A549 (cell line): ENCODE data around the gene MYOF. TPM values are rescaled to one million over a fixed set of nuclear protein-coding genes. Genes with fewer than 3 reads are reported as not detected.

Source experiments
- ATAC-seq, 2 experiments: fragments of 200-7000 bp in 1 of 2; fragments of >200 bp in 1 of 2; cut with Nextera tagmentation in 1 of 2; cut with Tn5 transposase in 1 of 2; 3 replicates each; pipeline versions ENCODE4 v1.8.0 to v1.9.1; 2018 to 2020; ENCODE audit warnings: mild to moderate bottlenecking in 1 of 2, moderate library complexity in 1 of 2
- CTCF ChIA-PET: fragments of 300-600 bp; sonication (Branson Sonifier 250); formaldehyde crosslinking; extraction: SDS; loops from one replicate; lab custom pipeline; 2021; ENCODE audit warnings: antibody characterized with exemption, inconsistent platforms; lab: Yijun Ruan, JAX
- POLR2A ChIA-PET: fragments of 350-600 bp; formaldehyde crosslinking; extraction: SDS; loops from one replicate; lab custom pipeline; 2021; ENCODE audit warnings: antibody characterized with exemption, inconsistent platforms; lab: Yijun Ruan, JAX
- DNase-seq, 2 experiments: peaks; one replicate each; pipeline versions ENCODE4 v3.0.0 to v3.0.0-alpha.2; 2011 to 2016; ENCODE audit warnings: low read depth in 1 of 2, low spot score in 1 of 2
- FAIRE-seq: peaks from 2 replicates; lab custom pipeline; 2011; peaks lifted over from hg19 to GRCh38; lab: Jason Lieb, UNC
- H3K27ac ChIP-seq, 2 experiments: fragments of >200 bp; sonication (Bioruptor Twin); formaldehyde crosslinking; 3 replicates each; pipeline ENCODE4 v1.5.1; 2016 to 2017
- H3K4me1 ChIP-seq: fragments of >200 bp; sonication (Bioruptor Twin); formaldehyde crosslinking; 3 replicates; pipeline ENCODE4 v1.6.1; 2016
- H3K4me2 ChIP-seq: fragments of >200 bp; sonication (Bioruptor Twin); formaldehyde crosslinking; 3 replicates; pipeline ENCODE4 v1.6.1; 2016
- H3K4me3 ChIP-seq: fragments of >200 bp; sonication (Bioruptor Twin); formaldehyde crosslinking; 3 replicates; pipeline ENCODE4 v1.5.1; 2016
- H3K9me3 ChIP-seq: fragments of >200 bp; sonication (Bioruptor Twin); formaldehyde crosslinking; 3 replicates; pipeline ENCODE4 v1.6.1; 2016
- BHLHE40 ChIP-seq: IDR thresholded peaks from 2 replicates; pipeline ENCODE4 v1.6.1; 2012; ENCODE audit warnings: low read depth, low read length, inconsistent platforms
- CEBPB ChIP-seq, 2 experiments: fragments of >200 bp in 1 of 2; sonication (Bioruptor Twin) in 1 of 2; formaldehyde crosslinking in 1 of 2; IDR thresholded peaks; 2 replicates each; pipeline ENCODE4 v1.6.1; 2012 to 2016
- CHD2 ChIP-seq: fragments of 150-350 bp; IDR thresholded peaks from 2 replicates; pipeline ENCODE4 v1.6.1; 2014; ENCODE audit warnings: low read length; ENCODE audit not compliant: partially characterized antibody
- EHF ChIP-seq: fragments of 250-450 bp; sonication (Bioruptor Pico); IDR thresholded peaks from 2 replicates; pipeline ENCODE4 v1.5.0; 2020; ENCODE audit warnings: mild to moderate bottlenecking
- ESRRA ChIP-seq: fragments of 150-350 bp; IDR thresholded peaks from 2 replicates; pipeline ENCODE4 v1.6.1; 2014; ENCODE audit warnings: mild to moderate bottlenecking, low read length, borderline replicate concordance
- FOSB ChIP-seq: fragments of 250-450 bp; sonication (Bioruptor Pico); IDR thresholded peaks from 2 replicates; pipeline ENCODE4 v1.5.0; 2020; ENCODE audit warnings: mild to moderate bottlenecking, moderate library complexity
- FOSL2 ChIP-seq, 2 experiments: fragments of 450-650 bp in 1 of 2; fragments of >200 bp in 1 of 2; sonication (Bioruptor Twin) in 1 of 2; formaldehyde crosslinking; IDR thresholded peaks; 2 replicates each; pipeline versions ENCODE4 v1.5.0 to v1.6.1; 2016 to 2020; ENCODE audit warnings: mild to moderate bottlenecking in 1 of 2, moderate library complexity in 1 of 2
- HEYL ChIP-seq: fragments of 250-450 bp; sonication (Bioruptor Pico); IDR thresholded peaks from 2 replicates; pipeline ENCODE4 v1.8.0; 2021; ENCODE audit warnings: mild to moderate bottlenecking, moderate library complexity
- HOXA7 ChIP-seq: fragments of 250-450 bp; sonication (Bioruptor Pico); IDR thresholded peaks from 2 replicates; pipeline ENCODE4 v1.5.0; 2020; ENCODE audit warnings: mild to moderate bottlenecking, moderate library complexity
- MAFK ChIP-seq: fragments of 450-650 bp; IDR thresholded peaks from 2 replicates; pipeline ENCODE4 v1.6.1; 2014; ENCODE audit not compliant: partially characterized antibody
- MAZ ChIP-seq: fragments of 150-350 bp; IDR thresholded peaks from 2 replicates; pipeline ENCODE4 v1.6.1; 2014; ENCODE audit warnings: antibody characterized with exemption, low read depth, low read length, borderline replicate concordance
- NFE2L2 ChIP-seq: fragments of 150-350 bp; conservative IDR thresholded peaks from 2 replicates; pipeline ENCODE4 v1.6.1; 2014; ENCODE audit warnings: low read length
- RCOR1 ChIP-seq: fragments of 150-350 bp; IDR thresholded peaks from 2 replicates; pipeline ENCODE4 v1.6.1; 2014; ENCODE audit warnings: antibody characterized with exemption, low read length, low read depth
- RNF2 ChIP-seq: fragments of 200-600 bp; sonication (generic); IDR thresholded peaks from 2 replicates; pipeline ENCODE4 v1.6.1; 2016; ENCODE audit warnings: low read depth, mild to moderate bottlenecking, antibody characterized with exemption, moderate library complexity, borderline replicate concordance
- SREBF2 ChIP-seq: fragments of 450-650 bp; IDR thresholded peaks from 2 replicates; pipeline ENCODE4 v1.6.1; 2014; ENCODE audit warnings: mild to moderate bottlenecking, moderate library complexity
- ZFP36 ChIP-seq: fragments of 450-650 bp; IDR thresholded peaks from 2 replicates; pipeline ENCODE4 v1.6.1; 2014; ENCODE audit warnings: borderline replicate concordance; ENCODE audit not compliant: partially characterized antibody
- ZNF302 ChIP-seq: fragments of 250-450 bp; sonication (Bioruptor Pico); IDR thresholded peaks from 2 replicates; pipeline ENCODE4 v1.9.0; 2021; ENCODE audit warnings: inconsistent platforms, mild to moderate bottlenecking, moderate library complexity
- WGBS: methylation state at CpG from one replicate; pipeline ENCODE4 v1.1.6; 2017; ENCODE audit errors: missing lambda C conversion rate; 5-methylcytosine and 5-hydroxymethylcytosine counted together
- polyA plus RNA-seq, 4 experiments: library from polyadenylated mRNA; depleted of rRNA in 3 of 4; stranded (reverse); fragments of >200 nt; fragmentation: RNase III in 1 of 4; extraction: RNeasy Plus Mini Kit Qiagen cat#74134 plus additional on column Dnase treatment in 1 of 4; gene quantifications; 2 replicates in 3 of 4; 3 replicates in 1 of 4; pipeline ENCODE4 v1.2.3, GENCODE V29; 2011 to 2017
- TF ChIP-seq, protein P1 (sequence below): fragments of >200 bp; sonication (Bioruptor Twin); formaldehyde crosslinking; IDR thresholded peaks from 2 replicates; pipeline ENCODE4 v1.6.1; 2016
- TF ChIP-seq, protein P2 (sequence below): fragments of 200-600 bp; sonication (generic); IDR thresholded peaks from 2 replicates; pipeline ENCODE4 v1.6.1; 2016; ENCODE audit warnings: antibody characterized with exemption, mild to moderate bottlenecking, moderate library complexity
- TF ChIP-seq, protein P3 (sequence below): fragments of 250-450 bp; sonication (Bioruptor Pico); IDR thresholded peaks from 2 replicates; pipeline ENCODE4 v1.5.0; 2020; ENCODE audit warnings: low read depth, mild to moderate bottlenecking, moderate library complexity
- TF ChIP-seq, protein P4 (sequence below): IDR thresholded peaks from 2 replicates; pipeline ENCODE4 v1.6.1; 2012; ENCODE audit warnings: low read depth, borderline replicate concordance

The MYOF gene
- polyA plus RNA-seq, 2 of the 4 experiments (the other 2 are of a cell fraction): 190 to 265 TPM

DNA sequence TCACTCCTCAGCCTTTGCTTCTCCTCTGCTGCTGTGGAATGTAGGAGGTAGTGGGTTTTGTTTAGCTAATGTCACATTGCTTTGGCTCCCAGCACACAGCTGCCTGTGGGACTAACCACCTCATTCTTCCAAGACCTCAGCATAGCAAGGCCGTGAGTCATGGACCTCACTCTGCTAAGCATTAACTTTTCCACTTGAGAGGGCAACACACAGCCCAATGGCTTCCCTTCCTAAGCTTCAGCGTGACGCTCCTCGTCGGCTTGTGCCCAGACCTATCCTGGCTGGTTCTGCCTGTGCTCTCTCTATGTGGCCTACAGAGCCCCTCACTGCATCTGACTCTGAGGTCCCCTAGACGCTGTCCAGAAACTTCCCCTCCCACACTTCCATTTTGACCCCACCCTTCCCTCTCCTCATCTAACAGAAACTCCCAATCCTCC lies 23.3 kb downstream of the MYOF start (continued):
- TF ChIP-seq BHLHE40 (no peak; the same call in 1 of the 2 replicates), RCOR1 (no peak), RNF2 (no peak), ESRRA (no peak), MAFK (no peak), MAZ (no peak), EHF (peak; percentile 38), ZNF302 (CRISPR knock-in tag) (no peak), HOXA7 (CRISPR knock-in tag) (0 out of 2 replicates have a peak, but pooled peaks have one; percentile 37)

DNA sequence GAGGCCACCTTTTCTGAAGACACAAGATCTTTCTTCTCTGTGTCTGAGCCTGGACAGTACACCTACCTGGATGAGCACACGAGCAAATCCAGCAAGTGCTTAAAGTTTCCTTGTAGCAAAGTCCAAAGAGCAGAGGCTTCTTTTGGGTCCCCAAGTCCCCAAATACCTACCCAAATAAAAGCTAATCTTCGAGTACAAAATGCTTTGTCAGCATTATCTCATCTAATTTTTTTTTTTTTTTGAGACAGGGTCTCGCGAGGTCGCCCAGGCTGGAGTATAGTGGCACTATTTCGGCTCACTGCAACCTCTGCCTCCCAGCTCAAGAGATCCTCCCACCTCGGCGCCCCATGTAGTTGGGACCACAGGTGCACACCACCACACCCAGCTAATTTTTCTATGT lies 24.6 kb downstream of the MYOF start:
- Histone ChIP-seq H3K4me2 (peak overlapping the region; percentile 85), H3K4me3 (no peak overlapping the region), H3K27ac (peak overlapping the region; percentile 96 to 99), H3K4me1 (peaks cover 77% of the 10 kb centered on the region), H3K9me3 (no peaks in the 10 kb centered on the region)
- no peak for TF ChIP-seq ZFP36
- TF ChIP-seq MAFK: peak; percentile 99
- TF ChIP-seq, protein P1, sequence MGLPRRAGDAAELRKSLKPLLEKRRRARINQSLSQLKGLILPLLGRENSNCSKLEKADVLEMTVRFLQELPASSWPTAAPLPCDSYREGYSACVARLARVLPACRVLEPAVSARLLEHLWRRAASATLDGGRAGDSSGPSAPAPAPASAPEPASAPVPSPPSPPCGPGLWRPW: no peak
- TF ChIP-seq, protein P2, sequence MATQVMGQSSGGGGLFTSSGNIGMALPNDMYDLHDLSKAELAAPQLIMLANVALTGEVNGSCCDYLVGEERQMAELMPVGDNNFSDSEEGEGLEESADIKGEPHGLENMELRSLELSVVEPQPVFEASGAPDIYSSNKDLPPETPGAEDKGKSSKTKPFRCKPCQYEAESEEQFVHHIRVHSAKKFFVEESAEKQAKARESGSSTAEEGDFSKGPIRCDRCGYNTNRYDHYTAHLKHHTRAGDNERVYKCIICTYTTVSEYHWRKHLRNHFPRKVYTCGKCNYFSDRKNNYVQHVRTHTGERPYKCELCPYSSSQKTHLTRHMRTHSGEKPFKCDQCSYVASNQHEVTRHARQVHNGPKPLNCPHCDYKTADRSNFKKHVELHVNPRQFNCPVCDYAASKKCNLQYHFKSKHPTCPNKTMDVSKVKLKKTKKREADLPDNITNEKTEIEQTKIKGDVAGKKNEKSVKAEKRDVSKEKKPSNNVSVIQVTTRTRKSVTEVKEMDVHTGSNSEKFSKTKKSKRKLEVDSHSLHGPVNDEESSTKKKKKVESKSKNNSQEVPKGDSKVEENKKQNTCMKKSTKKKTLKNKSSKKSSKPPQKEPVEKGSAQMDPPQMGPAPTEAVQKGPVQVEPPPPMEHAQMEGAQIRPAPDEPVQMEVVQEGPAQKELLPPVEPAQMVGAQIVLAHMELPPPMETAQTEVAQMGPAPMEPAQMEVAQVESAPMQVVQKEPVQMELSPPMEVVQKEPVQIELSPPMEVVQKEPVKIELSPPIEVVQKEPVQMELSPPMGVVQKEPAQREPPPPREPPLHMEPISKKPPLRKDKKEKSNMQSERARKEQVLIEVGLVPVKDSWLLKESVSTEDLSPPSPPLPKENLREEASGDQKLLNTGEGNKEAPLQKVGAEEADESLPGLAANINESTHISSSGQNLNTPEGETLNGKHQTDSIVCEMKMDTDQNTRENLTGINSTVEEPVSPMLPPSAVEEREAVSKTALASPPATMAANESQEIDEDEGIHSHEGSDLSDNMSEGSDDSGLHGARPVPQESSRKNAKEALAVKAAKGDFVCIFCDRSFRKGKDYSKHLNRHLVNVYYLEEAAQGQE: no peak
- no peak for TF ChIP-seq FOSB (CRISPR knock-in tag)
- DNase-seq: no peak
- no peak for FAIRE-seq
- no peak for ATAC-seq
- POLR2A ChIA-PET: interaction anchor here (0.7 to 3.0 kb wide), 6 partner anchors 9 to 234 kb away, joined by 3 to 30 read pairs (median 3); no protein-coding TSS in a partner anchor
- 80% methylated on average over 8 of the region's 8 CpGs for WGBS
- CTCF ChIA-PET: interaction anchor here (0.6 to 41.4 kb wide), 9 partner anchors 10 to 776 kb away, joined by 3 to 924 read pairs (median 14); partner anchors contain the start of gene MYOF

DNA sequence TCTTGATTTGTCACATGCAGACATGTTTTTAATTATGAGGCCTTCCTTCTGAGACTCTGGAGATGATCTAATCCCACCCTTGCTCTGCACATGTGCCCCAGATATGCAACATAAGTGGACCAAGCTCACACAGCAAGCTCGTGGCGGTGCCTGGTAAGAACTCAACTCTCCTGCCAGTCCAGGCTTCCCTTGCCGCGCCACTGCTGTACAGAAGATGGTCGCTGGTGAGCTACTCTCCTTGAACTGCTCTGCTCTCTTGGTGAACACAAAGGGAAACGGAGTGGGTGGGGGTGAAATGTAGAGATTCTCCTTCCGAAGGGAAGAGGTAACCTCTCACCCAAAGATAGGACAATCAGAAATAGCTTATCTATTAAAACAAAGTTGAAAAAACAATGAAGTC lies 25.7 kb downstream of the MYOF start:
- DNase-seq (no peak), FAIRE-seq (no peak), ATAC-seq (no peak)
- ChIA-PET CTCF (interaction anchor here (0.8 to 41.4 kb wide), 7 partner anchors 9 to 74 kb away, joined by 3 to 924 read pairs (median 21); partner anchors contain the start of gene MYOF), POLR2A (interaction anchor here (0.8 to 0.9 kb wide), 2 partner anchors 11 to 16 kb away, joined by 3 read pairs; no protein-coding TSS in a partner anchor)
- WGBS: 70% methylated on average over 7 of the region's 7 CpGs
- Histone ChIP-seq H3K27ac (peak overlapping the region; percentile 96 to 99), H3K4me2 (peak overlapping the region; percentile 85), H3K4me1 (peaks cover 77% of the 10 kb centered on the region), H3K4me3 (0 out of 3 replicates have a peak overlapping the region, but pooled peaks have one; percentile 7), H3K9me3 (no peaks in the 10 kb centered on the region)
- TF ChIP-seq FOSL2 (IDR thresholded peaks at IDR 0.05): no peak
- no peak for TF ChIP-seq FOSL2 (CRISPR knock-in tag; IDR thresholded peaks at IDR 0.05)
- TF ChIP-seq, protein P3, sequence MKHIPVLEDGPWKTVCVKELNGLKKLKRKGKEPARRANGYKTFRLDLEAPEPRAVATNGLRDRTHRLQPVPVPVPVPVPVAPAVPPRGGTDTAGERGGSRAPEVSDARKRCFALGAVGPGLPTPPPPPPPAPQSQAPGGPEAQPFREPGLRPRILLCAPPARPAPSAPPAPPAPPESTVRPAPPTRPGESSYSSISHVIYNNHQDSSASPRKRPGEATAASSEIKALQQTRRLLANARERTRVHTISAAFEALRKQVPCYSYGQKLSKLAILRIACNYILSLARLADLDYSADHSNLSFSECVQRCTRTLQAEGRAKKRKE (CRISPR knock-in tag): no peak
- TF ChIP-seq NFE2L2: no peak
- no peak for TF ChIP-seq CHD2
- no peak for TF ChIP-seq SREBF2
- TF ChIP-seq, protein P4, sequence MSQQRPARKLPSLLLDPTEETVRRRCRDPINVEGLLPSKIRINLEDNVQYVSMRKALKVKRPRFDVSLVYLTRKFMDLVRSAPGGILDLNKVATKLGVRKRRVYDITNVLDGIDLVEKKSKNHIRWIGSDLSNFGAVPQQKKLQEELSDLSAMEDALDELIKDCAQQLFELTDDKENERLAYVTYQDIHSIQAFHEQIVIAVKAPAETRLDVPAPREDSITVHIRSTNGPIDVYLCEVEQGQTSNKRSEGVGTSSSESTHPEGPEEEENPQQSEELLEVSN: no peak
- TF ChIP-seq EHF: no peak
- TF ChIP-seq CEBPB (IDR thresholded peaks at IDR 0.05): no peak
- no peak for TF ChIP-seq HEYL
